GM12865 (cell line): Measurements from ENCODE around the gene PDE3B.

Experiments
- DNase-seq: peaks from one replicate; pipeline ENCODE4 v3.0.0; 2010; ENCODE audit warnings: low read depth
- H3K4me3 ChIP-seq: 2 replicates; pipeline ENCODE4 v1.5.1; 2011; ENCODE audit warnings: mild to moderate bottlenecking, low read depth, low read length, control low read depth
- TF ChIP-seq, protein P1 (sequence below): IDR thresholded peaks from 2 replicates; pipeline ENCODE4 v1.5.1; 2011; ENCODE audit warnings: low read length, control low read depth, low read depth, inconsistent platforms; ENCODE audit not compliant: insufficient read depth; ENCODE audit errors: missing control alignments

PDE3B gene

DNA sequence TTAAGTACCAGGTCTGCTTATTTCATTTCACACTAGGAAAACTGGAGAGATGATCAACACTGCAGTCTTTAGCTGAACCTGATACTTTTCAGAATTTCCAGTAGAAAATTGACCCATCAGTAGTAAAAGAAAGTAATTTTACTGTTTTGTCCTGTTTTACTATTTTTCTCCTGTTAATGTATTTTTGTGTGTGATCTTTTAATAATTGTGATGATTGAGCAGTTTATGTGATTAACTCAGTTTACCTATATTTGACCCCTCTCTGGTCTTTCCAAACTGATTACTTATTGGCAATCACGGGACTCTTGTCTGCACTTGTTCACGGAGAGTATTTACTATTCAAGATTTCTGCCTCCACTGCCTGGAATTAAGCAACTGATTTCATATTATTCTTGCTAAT is 249.0 kb downstream of the PDE3B start:
- peak overlapping the region; percentile 84 for H3K4me3 ChIP-seq
- TF ChIP-seq, protein P1, sequence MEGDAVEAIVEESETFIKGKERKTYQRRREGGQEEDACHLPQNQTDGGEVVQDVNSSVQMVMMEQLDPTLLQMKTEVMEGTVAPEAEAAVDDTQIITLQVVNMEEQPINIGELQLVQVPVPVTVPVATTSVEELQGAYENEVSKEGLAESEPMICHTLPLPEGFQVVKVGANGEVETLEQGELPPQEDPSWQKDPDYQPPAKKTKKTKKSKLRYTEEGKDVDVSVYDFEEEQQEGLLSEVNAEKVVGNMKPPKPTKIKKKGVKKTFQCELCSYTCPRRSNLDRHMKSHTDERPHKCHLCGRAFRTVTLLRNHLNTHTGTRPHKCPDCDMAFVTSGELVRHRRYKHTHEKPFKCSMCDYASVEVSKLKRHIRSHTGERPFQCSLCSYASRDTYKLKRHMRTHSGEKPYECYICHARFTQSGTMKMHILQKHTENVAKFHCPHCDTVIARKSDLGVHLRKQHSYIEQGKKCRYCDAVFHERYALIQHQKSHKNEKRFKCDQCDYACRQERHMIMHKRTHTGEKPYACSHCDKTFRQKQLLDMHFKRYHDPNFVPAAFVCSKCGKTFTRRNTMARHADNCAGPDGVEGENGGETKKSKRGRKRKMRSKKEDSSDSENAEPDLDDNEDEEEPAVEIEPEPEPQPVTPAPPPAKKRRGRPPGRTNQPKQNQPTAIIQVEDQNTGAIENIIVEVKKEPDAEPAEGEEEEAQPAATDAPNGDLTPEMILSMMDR: no peak
- no peak for DNase-seq

DNA sequence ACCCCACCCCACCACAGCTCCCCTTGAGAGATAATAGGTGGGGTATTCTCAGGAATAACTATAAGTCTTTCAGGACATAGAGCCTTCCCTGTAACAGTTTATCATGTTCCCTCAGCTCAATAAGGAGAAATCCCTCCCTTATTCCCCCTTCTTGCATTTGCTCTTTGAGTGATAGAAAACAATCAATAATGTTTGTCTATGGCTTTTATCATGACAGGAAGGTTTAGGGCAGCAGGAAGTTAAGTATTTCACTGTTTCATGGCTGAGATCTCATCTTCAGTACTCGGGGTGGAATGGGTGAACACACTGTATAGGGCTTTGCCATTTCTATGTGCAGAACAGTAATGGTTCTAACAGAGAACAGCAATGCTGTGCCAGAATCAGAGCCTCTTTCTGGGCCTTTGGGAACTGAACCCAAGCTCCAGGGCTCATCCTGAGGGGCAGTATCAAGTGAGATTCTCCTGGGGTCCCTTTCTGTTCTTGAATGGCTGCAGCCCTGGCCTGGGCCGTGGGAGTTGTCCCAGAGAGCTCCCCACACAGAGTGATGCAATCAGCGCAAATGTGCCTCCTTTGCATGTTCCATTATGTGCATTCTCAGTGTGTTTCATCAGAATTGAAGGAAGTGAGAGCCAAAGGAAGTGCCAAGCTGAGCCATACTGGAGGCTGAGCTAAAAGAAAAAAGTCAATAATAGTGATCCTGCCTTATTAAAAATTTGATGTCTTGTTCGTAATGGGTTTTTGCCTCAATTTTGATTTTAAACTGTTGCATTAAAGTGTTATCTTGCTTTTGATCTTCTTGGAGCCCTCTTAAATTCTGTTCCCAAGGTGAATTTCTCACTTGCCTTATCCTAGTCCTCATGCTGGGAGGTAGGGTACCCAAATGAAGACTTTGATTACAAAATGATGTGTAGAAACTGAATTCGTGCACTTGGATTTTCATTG is 251.3 kb downstream of the PDE3B start:
- TF ChIP-seq, protein P1: no peak
- no peak for DNase-seq
- H3K4me3 ChIP-seq: no peak overlapping the region

DNA sequence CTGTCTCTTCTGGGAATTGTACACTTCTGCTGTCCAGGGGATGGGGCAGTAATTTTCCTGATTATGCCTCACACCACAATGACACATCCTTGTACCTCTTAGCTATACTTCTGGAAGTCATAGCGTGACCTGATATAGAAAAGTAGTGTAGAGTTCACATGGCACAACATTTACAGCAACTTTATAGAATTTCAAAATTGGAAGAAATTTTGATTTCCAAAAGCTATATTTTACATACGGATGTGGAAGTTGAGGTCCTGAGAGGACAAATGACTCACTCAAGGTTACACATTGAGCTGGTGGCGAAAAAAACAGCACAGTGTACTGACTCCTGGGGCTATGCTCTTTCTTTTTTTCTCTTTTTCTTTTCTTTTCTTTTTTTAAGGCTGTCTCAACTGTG is 254.8 kb downstream of the PDE3B start:
- DNase-seq: no peak
- TF ChIP-seq, protein P1: no peak
- no peak overlapping the region for H3K4me3 ChIP-seq

DNA sequence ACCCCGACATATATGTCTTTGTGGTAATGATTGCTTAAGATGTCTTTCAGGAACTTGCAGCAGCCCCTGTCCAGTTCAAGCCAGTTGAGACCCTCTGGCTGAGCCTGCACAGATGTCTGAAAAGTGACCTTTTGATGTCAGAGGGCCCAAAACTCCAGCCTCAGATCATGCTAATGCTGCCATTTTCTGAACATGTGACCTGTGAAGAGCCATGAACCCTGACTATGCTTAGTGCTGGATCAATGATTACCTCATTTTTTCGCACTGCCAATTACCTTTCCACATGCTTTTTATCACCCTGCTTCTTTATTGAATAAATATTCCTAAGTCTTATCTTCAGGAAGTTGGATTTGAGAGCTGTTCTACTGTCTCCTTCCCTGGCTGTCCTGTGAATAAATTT is 255.3 kb downstream of the PDE3B start:
- TF ChIP-seq, protein P1: no peak
- H3K4me3 ChIP-seq: no peak overlapping the region
- no peak for DNase-seq

GRCh38 chr11:14902650-14903350 is 259.2 kb downstream of the PDE3B start:
- no peak overlapping the region for H3K4me3 ChIP-seq
- peak; percentile 15 for DNase-seq

GRCh38 chr11:14904745-14905103 is 261.1 kb downstream of the PDE3B start:
- TF ChIP-seq, protein P1: peak; percentile 87
- peak; percentile 83 for DNase-seq
- peak overlapping the region; percentile 65 for H3K4me3 ChIP-seq

More at GRCh38 chr11:14902650-14903350, 259.2 kb downstream of the PDE3B start:
- TF ChIP-seq, protein P1: no peak
